ENCODE measurements around the gene GPR139. TPM values are rescaled to one million over a fixed set of nuclear protein-coding genes. Genes with fewer than 3 reads are reported as not detected.

GPR139 gene
- polyA plus RNA-seq, 1 experiment: not detected

DNA sequence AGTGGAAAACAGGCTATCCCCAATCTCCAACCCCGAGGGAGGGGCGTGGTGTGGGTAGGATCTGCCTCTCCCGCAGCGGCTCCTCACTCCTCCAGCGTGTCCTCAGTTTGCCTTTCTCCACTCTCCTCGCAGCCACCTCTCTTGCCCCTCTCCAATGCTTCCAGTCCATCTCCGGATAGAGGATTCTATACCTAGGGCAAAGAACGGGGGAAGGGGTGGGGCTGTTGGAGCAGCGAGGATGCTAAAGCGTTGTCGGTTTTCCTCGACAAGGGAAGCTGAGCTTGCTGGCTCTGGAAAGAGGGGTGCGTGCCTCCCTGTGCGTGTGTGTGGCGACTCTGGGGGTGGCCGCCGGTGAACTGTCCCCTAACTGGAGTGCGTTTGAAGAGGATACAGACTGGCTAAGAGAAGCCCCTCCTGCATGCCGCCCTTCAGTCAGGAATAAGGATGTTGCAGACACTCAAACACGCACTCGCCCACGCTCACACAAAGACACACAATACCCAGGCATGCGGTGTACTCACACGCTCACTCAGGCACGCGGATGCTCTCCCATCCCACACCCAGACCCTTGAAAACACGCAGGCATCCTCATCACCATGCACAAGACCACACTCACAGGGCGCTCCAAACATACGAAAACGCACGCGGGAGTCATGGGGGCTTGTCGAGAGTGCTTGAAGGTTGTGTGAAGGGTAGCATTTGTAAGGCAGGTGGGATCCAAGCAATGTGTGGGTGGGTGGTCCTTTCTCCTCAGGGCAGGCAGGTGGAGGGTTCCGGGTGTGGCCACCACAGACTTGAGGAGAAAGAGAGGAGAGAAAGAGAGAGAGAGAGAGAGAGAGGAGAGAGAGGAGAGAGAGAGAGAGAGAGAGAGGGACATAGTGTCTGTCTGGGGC is 655 bp upstream of the GPR139 start:
- Histone ChIP-seq H3K27me3 (ENCODE audit: control insufficient read depth, insufficient read depth, low read length) (no peaks in the 10 kb centered on the region), H3K4me3 (ENCODE audit: low read depth, low read length) (no peak overlapping the region), H3K27ac (ENCODE audit: low read depth, low read length) (no peak overlapping the region), H3K9me3 (ENCODE audit: control insufficient read depth, insufficient read depth, low read length) (peaks cover 11% of the 10 kb centered on the region; the same call in 1 of the 2 replicates)
- no peak for DNase-seq (ENCODE audit: low read depth, low spot score)
- TF ChIP-seq, protein P1, sequence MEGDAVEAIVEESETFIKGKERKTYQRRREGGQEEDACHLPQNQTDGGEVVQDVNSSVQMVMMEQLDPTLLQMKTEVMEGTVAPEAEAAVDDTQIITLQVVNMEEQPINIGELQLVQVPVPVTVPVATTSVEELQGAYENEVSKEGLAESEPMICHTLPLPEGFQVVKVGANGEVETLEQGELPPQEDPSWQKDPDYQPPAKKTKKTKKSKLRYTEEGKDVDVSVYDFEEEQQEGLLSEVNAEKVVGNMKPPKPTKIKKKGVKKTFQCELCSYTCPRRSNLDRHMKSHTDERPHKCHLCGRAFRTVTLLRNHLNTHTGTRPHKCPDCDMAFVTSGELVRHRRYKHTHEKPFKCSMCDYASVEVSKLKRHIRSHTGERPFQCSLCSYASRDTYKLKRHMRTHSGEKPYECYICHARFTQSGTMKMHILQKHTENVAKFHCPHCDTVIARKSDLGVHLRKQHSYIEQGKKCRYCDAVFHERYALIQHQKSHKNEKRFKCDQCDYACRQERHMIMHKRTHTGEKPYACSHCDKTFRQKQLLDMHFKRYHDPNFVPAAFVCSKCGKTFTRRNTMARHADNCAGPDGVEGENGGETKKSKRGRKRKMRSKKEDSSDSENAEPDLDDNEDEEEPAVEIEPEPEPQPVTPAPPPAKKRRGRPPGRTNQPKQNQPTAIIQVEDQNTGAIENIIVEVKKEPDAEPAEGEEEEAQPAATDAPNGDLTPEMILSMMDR (IDR thresholded peaks at IDR 0.05; ENCODE audit: low read depth, low read length): no peak
- CTCF ChIA-PET: no interaction called here
- POLR2A ChIA-PET: no interaction called here

DNA sequence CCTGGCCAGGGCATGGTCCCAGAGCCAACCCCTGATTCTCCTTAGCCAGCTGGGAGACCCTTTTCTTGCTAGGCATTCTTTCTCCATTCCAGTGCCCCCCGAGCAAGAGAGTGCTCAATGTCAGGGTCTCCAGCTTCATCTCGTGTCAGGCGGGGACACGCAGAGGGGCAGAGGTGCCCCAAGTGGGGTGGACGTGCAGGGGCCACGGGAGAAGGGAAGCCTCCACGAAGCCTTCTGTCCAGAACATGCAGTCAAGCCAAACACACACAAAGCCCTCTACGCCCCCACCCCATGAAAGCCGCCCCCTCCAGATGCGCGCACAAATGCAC is 852 bp downstream of the GPR139 start:
- POLR2A ChIA-PET: no interaction called here
- no peak overlapping the region for H3K4me3 ChIP-seq (ENCODE audit: low read depth, low read length)
- TF ChIP-seq, protein P1 (IDR thresholded peaks at IDR 0.05; ENCODE audit: low read depth, low read length): no peak
- H3K9me3 ChIP-seq (ENCODE audit: control insufficient read depth, insufficient read depth, low read length): peaks cover 11% of the 10 kb centered on the region; the same call in 1 of the 2 replicates
- DNase-seq (ENCODE audit: low read depth, low spot score): no peak
- no peak overlapping the region for H3K27ac ChIP-seq (ENCODE audit: low read depth, low read length)
- no peaks in the 10 kb centered on the region for H3K27me3 ChIP-seq (ENCODE audit: control insufficient read depth, insufficient read depth, low read length)
- CTCF ChIA-PET: no interaction called here

- TF ChIP-seq, protein P1 (IDR thresholded peaks at IDR 0.05; ENCODE audit: low read depth, low read length): no peak
- CTCF ChIA-PET: no interaction called here
- peaks cover 11% of the 10 kb centered on the region for H3K9me3 ChIP-seq (ENCODE audit: control insufficient read depth, insufficient read depth, low read length)
- H3K27me3 ChIP-seq (ENCODE audit: control insufficient read depth, insufficient read depth, low read length): no peaks in the 10 kb centered on the region
- H3K4me3 ChIP-seq (ENCODE audit: low read depth, low read length): no peak overlapping the region
- POLR2A ChIA-PET: no interaction called here
- no peak overlapping the region for H3K27ac ChIP-seq (ENCODE audit: low read depth, low read length)
- DNase-seq (ENCODE audit: low read depth, low spot score): no peak
These were observed 1.4 kb downstream of the GPR139 start for GRCh38 chr16:20072146-20072873.

DNA sequence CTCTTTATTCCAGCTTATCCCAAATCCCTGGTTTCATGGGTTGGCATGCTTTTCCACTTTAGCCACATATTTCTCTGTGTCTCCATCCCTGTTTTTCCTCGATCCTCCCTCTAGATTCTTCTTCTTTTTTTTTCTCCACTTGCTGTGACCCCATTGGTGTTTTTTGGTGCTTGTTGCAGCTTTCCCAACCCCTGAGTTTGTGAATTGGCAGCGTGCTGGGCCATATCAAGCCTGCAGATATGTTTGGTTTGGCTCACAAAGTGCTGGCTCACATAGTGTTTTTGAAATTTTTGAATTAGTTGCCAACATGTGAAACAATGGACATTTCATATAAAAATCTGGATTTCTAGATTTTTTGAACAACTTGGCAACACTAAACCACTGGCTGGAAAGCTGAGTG is 8.8 kb downstream of the GPR139 start:
- POLR2A ChIA-PET: no interaction called here
- peaks cover 8% of the 10 kb centered on the region for H3K9me3 ChIP-seq (ENCODE audit: control insufficient read depth, insufficient read depth, low read length)
- no peaks in the 10 kb centered on the region for H3K27me3 ChIP-seq (ENCODE audit: control insufficient read depth, insufficient read depth, low read length)
- CTCF ChIA-PET: no interaction called here
- no peak overlapping the region for H3K4me3 ChIP-seq (ENCODE audit: low read depth, low read length)
- no peak for DNase-seq (ENCODE audit: low read depth, low spot score)
- no peak overlapping the region for H3K27ac ChIP-seq (ENCODE audit: low read depth, low read length)
- TF ChIP-seq, protein P1 (IDR thresholded peaks at IDR 0.05; ENCODE audit: low read depth, low read length): no peak

- POLR2A ChIA-PET: no interaction called here
- CTCF ChIA-PET: no interaction called here
- TF ChIP-seq, protein P1 (IDR thresholded peaks at IDR 0.05; ENCODE audit: low read depth, low read length): no peak
- no peak for DNase-seq (ENCODE audit: low read depth, low spot score)
- no peak overlapping the region for H3K4me3 ChIP-seq (ENCODE audit: low read depth, low read length)
- H3K9me3 ChIP-seq (ENCODE audit: control insufficient read depth, insufficient read depth, low read length): peaks cover 12% of the 10 kb centered on the region
- no peak overlapping the region for H3K27ac ChIP-seq (ENCODE audit: low read depth, low read length)
- no peaks in the 10 kb centered on the region for H3K27me3 ChIP-seq (ENCODE audit: control insufficient read depth, insufficient read depth, low read length)
These were observed 9.2 kb downstream of the GPR139 start for GRCh38 chr16:20064520-20064919.
